K562 (cell line): ENCODE measurements around the gene GTSE1. TPM values are rescaled to one million over a fixed set of nuclear protein-coding genes. Genes with fewer than 3 reads are reported as not detected.
A peak's percentile ranks its signal among the peaks of the same experiment; 100 is the strongest.

Experiments
- ATAC-seq: fragments of 200-7000 bp; cut with Tn5 transposase; 3 replicates; pipeline ENCODE4 v1.9.1; 2020; ENCODE audit warnings: moderate library complexity
- BruUV-seq: library from RNA; stranded (reverse); fragments of 400-500 nt; replicated peaks from 2 replicates; lab custom pipeline; 2021; lab: Mats Ljungman, UMichigan
- CTCF ChIA-PET: fragments of 300-600 bp; formaldehyde crosslinking; extraction: SDS; loops from one replicate; lab custom pipeline; 2021; ENCODE audit warnings: low intra/inter-chr PET ratio; lab: Yijun Ruan, JAX
- POLR2A ChIA-PET: fragments of 300-600, 350-650 bp; sonication (Branson Sonifier 250); formaldehyde crosslinking; extraction: SDS; loops from one replicate; lab custom pipeline; 2021; ENCODE audit warnings: antibody characterized with exemption, inconsistent platforms; lab: Yijun Ruan, JAX
- DNase-seq, 4 experiments: peaks; one replicate each; pipeline versions ENCODE4 v3.0.0 to v3.0.0-alpha.2; 2011 to 2018; ENCODE audit warnings: low spot score in 3 of 4, mixed read lengths in 3 of 4; ENCODE audit errors: extremely low read depth in 1 of 4
- FAIRE-seq: peaks from 2 replicates; lab custom pipeline; 2011; peaks lifted over from hg19 to GRCh38; lab: Jason Lieb, UNC
- H2AFZ ChIP-seq: 2 replicates; pipeline ENCODE4 v1.6.0; 2011; ENCODE audit warnings: low read depth, low read length, control low read depth, inconsistent platforms
- H3K27ac ChIP-seq: fragments of 200-600 bp; 3 replicates; pipeline ENCODE4 v1.8.0; 2011; ENCODE audit warnings: low read depth, mild to moderate bottlenecking, control low read depth, inconsistent platforms, low read length, moderate library complexity, mixed read lengths; ENCODE audit errors: extremely low read depth
- H3K27me3 ChIP-seq, 2 experiments: fragments of 300-600 bp in 1 of 2; 2 replicates in 1 of 2; 3 replicates in 1 of 2; pipeline versions ENCODE4 v1.6.0 to v1.8.0; 2011; ENCODE audit warnings: inconsistent platforms in 2 of 2, low read length in 2 of 2, mild to moderate bottlenecking in 1 of 2, mixed read lengths in 1 of 2, moderate library complexity in 1 of 2; ENCODE audit not compliant: control insufficient read depth in 2 of 2, insufficient read depth in 2 of 2
- H3K36me3 ChIP-seq: fragments of 300-600 bp; 3 replicates; pipeline ENCODE4 v1.8.0; 2011; ENCODE audit warnings: mild to moderate bottlenecking, low read length, inconsistent platforms; ENCODE audit not compliant: control insufficient read depth, insufficient read depth
- H3K4me1 ChIP-seq, 2 experiments: fragments of 200-600 bp in 1 of 2; replicated peaks in 1 of 2; 2 replicates in 1 of 2; 3 replicates in 1 of 2; pipeline versions ENCODE4 v1.5.1 to v1.8.0; 2011; ENCODE audit warnings: inconsistent platforms in 2 of 2, low read length in 2 of 2, mild to moderate bottlenecking in 1 of 2, mixed read lengths in 1 of 2, moderate library complexity in 1 of 2; ENCODE audit not compliant: control insufficient read depth in 2 of 2, insufficient read depth in 2 of 2
- H3K4me2 ChIP-seq: 2 replicates; pipeline ENCODE4 v1.6.1; 2011; ENCODE audit warnings: low read length, control low read depth, inconsistent platforms, mixed read lengths; ENCODE audit not compliant: insufficient read depth
- H3K4me3 ChIP-seq: fragments of 200-600 bp; sonication (generic), shearing (Covaris generic); 2 replicates; pipeline ENCODE4 v1.5.1; 2016; ENCODE audit warnings: control low read depth, inconsistent platforms
- H3K79me2 ChIP-seq: fragments of 200-600 bp; 3 replicates; pipeline ENCODE4 v1.8.0; 2011; ENCODE audit warnings: low read length, inconsistent platforms; ENCODE audit not compliant: control insufficient read depth, insufficient read depth
- H3K9ac ChIP-seq, 2 experiments: 2 replicates each; pipeline versions ENCODE4 v1.6.0 to v1.6.1; 2011; ENCODE audit warnings: low read depth in 2 of 2, low read length in 2 of 2, control low read depth in 1 of 2, inconsistent platforms in 1 of 2, mild to moderate bottlenecking in 1 of 2, mixed read lengths in 1 of 2; ENCODE audit not compliant: insufficient read depth in 1 of 2
- H3K9me1 ChIP-seq: one replicate; pipeline ENCODE4 v1.6.0; 2011; ENCODE audit warnings: inconsistent platforms, mild to moderate bottlenecking, low read length, moderate library complexity; ENCODE audit not compliant: control insufficient read depth, insufficient read depth
- H3K9me3 ChIP-seq: replicated peaks from 2 replicates; pipeline ENCODE4 v1.5.1; 2011; ENCODE audit warnings: low read depth, low read length, inconsistent platforms; ENCODE audit not compliant: control insufficient read depth, insufficient read depth
- H4K20me1 ChIP-seq: replicated peaks from 2 replicates; pipeline ENCODE4 v1.6.1; 2011; ENCODE audit warnings: low read length, inconsistent platforms, mixed read lengths; ENCODE audit not compliant: control insufficient read depth, insufficient read depth
- DLX4 ChIP-seq: fragments of 250-450 bp; sonication (Bioruptor Pico); IDR thresholded peaks from 2 replicates; pipeline ENCODE4 v1.6.1; 2021; ENCODE audit warnings: mild to moderate bottlenecking
- GTF2F1 ChIP-seq: IDR thresholded peaks from 2 replicates; pipeline ENCODE4 v1.6.1; 2011; ENCODE audit warnings: low read depth, low read length, improper control_type of control experiment
- NEUROD1 ChIP-seq: fragments of 150-350 bp; IDR thresholded peaks from 2 replicates; pipeline ENCODE4 v1.6.1; 2014; ENCODE audit warnings: borderline replicate concordance, low read length, low read depth; ENCODE audit not compliant: partially characterized antibody
- POLR2AphosphoS5 ChIP-seq: IDR thresholded peaks from 2 replicates; pipeline ENCODE4 v1.6.1; 2011; ENCODE audit warnings: mild to moderate bottlenecking, low read depth, low read length, moderate library complexity; ENCODE audit not compliant: control insufficient read depth, insufficient read depth
- PTBP1 ChIP-seq: fragments of 200-400 bp; formaldehyde crosslinking; IDR thresholded peaks from 2 replicates; pipeline ENCODE4 v1.6.1; 2017; ENCODE audit warnings: low read depth, low read length
- RBBP5 ChIP-seq: fragments of 200-600 bp; sonication (generic); IDR thresholded peaks from 2 replicates; pipeline ENCODE4 v1.6.1; 2012; ENCODE audit warnings: borderline replicate concordance, mild to moderate bottlenecking, low read length, control low read depth, inconsistent platforms; ENCODE audit not compliant: insufficient read depth, poor library complexity, severe bottlenecking
- RBFOX2 ChIP-seq: fragments of 200-400 bp; formaldehyde crosslinking; IDR thresholded peaks from 2 replicates; pipeline ENCODE4 v1.6.1; 2017; ENCODE audit warnings: low read depth, mild to moderate bottlenecking, low read length, moderate library complexity
- SRSF1 ChIP-seq: fragments of 200-400 bp; formaldehyde crosslinking; IDR thresholded peaks from 2 replicates; pipeline ENCODE4 v1.6.1; 2017; ENCODE audit warnings: mild to moderate bottlenecking, low read depth, low read length, moderate library complexity
- SRSF7 ChIP-seq: fragments of 200-400 bp; formaldehyde crosslinking; optimal IDR thresholded peaks from 2 replicates; pipeline ENCODE3; 2017; ENCODE audit warnings: mild to moderate bottlenecking, low read depth, low read length
- ZBTB9 ChIP-seq: fragments of 450-650 bp; formaldehyde crosslinking; IDR thresholded peaks from 2 replicates; pipeline ENCODE4 v1.4.0; 2020; ENCODE audit warnings: mild to moderate bottlenecking, moderate library complexity
- ZNF175 ChIP-seq: fragments of 200-800 bp; sonication (Bioruptor generic); IDR thresholded peaks from 2 replicates; pipeline ENCODE4 v1.6.1; 2016; ENCODE audit warnings: low read depth, mild to moderate bottlenecking, missing genetic modification characterization, missing compliant biosample characterization
- WGBS: fragments of 100-300 bp; shearing (Covaris generic); methylation state at CpG from one replicate; pipeline ENCODE4 v1.1.6; 2016; ENCODE audit warnings: low coverage, mixed read lengths; ENCODE audit not compliant: insufficient coverage; ENCODE audit errors: missing lambda C conversion rate; 5-methylcytosine and 5-hydroxymethylcytosine counted together
- in situ Hi-C: fragments of 300-500 bp; cut with MboI; formaldehyde crosslinking; loops from 4 replicates; pipeline ENCODE4 v1.15.0; 2018; ENCODE audit warnings: inconsistent platforms, mixed read lengths
- intact Hi-C: fragments of 100-400 bp; cut with micrococcal nuclease; formaldehyde crosslinking; loops from 2 replicates; pipeline ENCODE4 v1.14.2; 2022
- polyA plus RNA-seq, 8 experiments: library from polyadenylated mRNA; depleted of rRNA in 4 of 8; stranded (reverse) in 5 of 8; unstranded in 3 of 8; fragments of >200 nt; fragmentation: Nextera tagmentation in 2 of 8; fragmentation: Illumina TruSeq in 1 of 8; extraction: Ambion mirVana in 2 of 8; extraction: Trizol in 1 of 8; gene quantifications; 2 replicates each; pipeline versions ENCODE4 v1.2.1 to v1.2.3, GENCODE V29; 2011 to 2014; ENCODE audit warnings: inconsistent platforms in 1 of 8, missing spikeins in 1 of 8
- total RNA-seq, 7 experiments: library from RNA; depleted of rRNA in 6 of 7; stranded (reverse); fragments of >200 nt in 6 of 7; fragmentation: Illumina TruSeq in 2 of 7; extraction: Trizol in 2 of 7; gene quantifications; 2 replicates each; pipeline versions ENCODE4 v1.2.1 to v1.2.3, GENCODE V29; 2011 to 2021; ENCODE audit warnings: low replicate concordance in 1 of 7

The GTSE1 gene
- total and polyA plus RNA-seq, 9 of the 15 experiments (the other 6 are each of a cell fraction or from before 2014, with no cell fraction given) = 2.5 to 22.5 (median 12.9) TPM

GRCh38 chr22:46352276-46352675 is 55.6 kb downstream of the GTSE1 start (continued):
- no peak for TF ChIP-seq SRSF1
- no peak for TF ChIP-seq NEUROD1

GRCh38 chr22:46352691-46353386 is 56.2 kb downstream of the GTSE1 start:
- ATAC-seq (no peak), FAIRE-seq (no peak), DNase-seq (no peak)
- Histone ChIP-seq H3K9ac (no peak overlapping the region), H2AFZ (no peak overlapping the region), H3K4me2 (no peak overlapping the region), H3K9me3 (no peaks in the 10 kb centered on the region), H3K4me3 (no peak overlapping the region), H3K36me3 (peaks cover 76% of the 10 kb centered on the region; the same call in 2 of the 3 replicates), H3K79me2 (no peaks in the 10 kb centered on the region), H3K27ac (no peak overlapping the region), H3K9me1 (no peaks in the 10 kb centered on the region), H3K27me3 (no peaks in the 10 kb centered on the region), H4K20me1 (peaks cover 3% of the 10 kb centered on the region; the same call in 1 of the 2 replicates), H3K4me1 (no peaks in the 10 kb centered on the region; a peak in 1 of 5 replicates)
- BruUV-seq = TSS peak; percentile 28
- ChIA-PET CTCF (no interaction called here), POLR2A (no interaction called here)
- intact Hi-C loops = no loop called here
- TF ChIP-seq ZNF175 (CRISPR knock-in tag) (no peak), ZBTB9 (CRISPR knock-in tag) (no peak), RBFOX2 (no peak), SRSF7 (no peak), DLX4 (CRISPR knock-in tag) (no peak), PTBP1 (no peak), POLR2AphosphoS5 (no peak), RBBP5 (no peak), GTF2F1 (no peak)
- in situ Hi-C loops = no loop called here
- WGBS = 90% methylated on average over 11 of the region's 20 CpGs
